HG03469 (cell line): ENCODE measurements around the gene EP400.
A peak's percentile ranks its signal among the peaks of the same experiment; 100 is the strongest.
"Not testable (repeated sequence)": the region's sequence is repeated elsewhere in the genome, so short reads cannot be mapped to it uniquely, and the experiment has no call there.

Experiments
- ATAC-seq: cut with Tn5 transposase; IDR thresholded peaks from one replicate; pipeline ENCODE4 v1.9.1; 2021; ENCODE audit warnings: mild to moderate bottlenecking, moderate library complexity, moderate number of reproducible peaks; ENCODE audit not compliant: unreplicated experiment

The EP400 gene

DNA sequence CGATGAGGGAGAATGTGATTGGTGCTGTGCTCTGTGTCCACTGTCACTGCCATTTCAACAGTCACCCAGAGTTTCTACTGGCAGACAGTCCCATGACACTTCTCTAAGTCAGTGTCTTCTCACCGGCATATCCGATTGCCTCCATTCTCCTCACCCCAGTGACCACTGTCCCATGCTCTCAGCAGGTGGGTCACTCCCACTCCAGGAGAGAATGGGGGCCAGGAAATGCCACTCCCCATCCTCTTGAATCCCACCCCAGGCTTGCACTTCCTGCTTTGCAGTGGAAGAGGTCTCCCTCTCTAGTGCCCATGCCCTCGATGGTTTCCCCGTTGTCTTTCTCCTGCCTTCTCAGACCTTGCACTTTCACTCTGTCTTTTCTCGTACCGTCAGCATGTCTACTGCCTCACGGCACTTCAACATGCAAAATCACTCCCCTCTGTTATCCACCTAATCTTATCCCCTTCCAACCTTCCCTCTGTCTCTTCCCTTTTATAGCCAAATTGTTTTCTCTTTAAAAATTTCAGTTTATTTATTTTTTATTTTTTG lies 2.2 kb upstream of the EP400 start:
- no peak for ATAC-seq

DNA sequence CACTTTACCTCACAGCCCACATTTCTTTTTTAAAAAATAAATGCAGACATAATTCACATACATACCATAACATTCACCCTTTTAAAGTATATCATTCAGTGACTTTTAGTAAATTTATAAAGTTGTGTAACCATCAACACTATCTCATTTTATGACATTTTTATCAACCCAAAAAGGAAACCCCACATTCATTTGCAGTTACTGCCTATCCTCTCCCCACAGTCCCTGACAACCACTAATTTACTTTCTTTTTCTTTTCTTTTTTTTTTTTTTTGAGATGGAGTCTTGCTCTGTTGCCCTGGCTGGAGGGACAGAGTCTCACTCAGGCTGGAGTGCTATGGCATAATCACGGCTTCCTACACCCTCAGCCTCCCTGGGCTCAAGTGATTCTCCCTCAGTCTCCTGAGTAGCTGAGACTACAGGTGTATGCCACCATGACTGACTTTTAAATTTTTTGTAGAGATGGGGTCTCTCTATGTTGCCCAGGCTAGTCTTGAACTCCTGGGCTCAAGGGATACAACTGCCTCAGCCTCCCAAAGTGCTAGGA lies 1.5 kb upstream of the EP400 start:
- no peak for ATAC-seq

DNA sequence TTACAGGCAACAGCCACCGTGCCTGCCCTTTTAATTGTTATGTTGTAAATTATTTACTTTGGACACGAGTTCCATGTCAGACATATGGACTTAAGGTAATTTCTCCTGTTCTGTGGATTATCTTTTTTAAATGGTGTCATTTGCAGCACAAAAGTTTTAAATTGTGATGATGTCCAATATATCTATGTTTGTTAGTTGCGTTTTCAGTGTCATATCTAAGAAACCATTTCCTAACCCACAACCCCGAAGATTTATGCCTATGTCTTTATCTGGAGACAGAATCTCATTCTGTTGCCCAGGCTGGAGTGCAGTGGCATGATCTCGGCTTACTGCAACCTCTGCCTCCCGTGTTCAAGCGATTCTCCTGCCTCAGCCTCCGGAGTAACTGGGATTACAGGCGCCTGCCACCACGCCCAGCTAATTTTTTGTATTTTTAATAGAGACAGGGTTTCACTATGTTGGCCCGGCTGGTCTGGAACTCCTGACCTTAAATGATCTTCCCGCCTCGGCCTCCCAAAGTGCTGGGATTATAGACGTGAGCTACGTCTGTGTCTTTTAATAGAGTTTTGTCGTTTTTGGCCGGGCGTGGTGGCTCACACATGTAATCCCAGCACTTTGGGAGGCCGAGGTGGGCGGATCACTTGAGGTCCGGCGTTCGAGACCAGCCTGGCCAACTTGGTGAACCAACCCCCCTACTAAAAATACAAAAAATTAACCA lies 870 bp upstream of the EP400 start:
- ATAC-seq = not testable (repeated sequence)

GRCh38 chr12:131950182-131950913 lies 606 bp downstream of the EP400 start:
- ATAC-seq = peak; percentile 21

DNA sequence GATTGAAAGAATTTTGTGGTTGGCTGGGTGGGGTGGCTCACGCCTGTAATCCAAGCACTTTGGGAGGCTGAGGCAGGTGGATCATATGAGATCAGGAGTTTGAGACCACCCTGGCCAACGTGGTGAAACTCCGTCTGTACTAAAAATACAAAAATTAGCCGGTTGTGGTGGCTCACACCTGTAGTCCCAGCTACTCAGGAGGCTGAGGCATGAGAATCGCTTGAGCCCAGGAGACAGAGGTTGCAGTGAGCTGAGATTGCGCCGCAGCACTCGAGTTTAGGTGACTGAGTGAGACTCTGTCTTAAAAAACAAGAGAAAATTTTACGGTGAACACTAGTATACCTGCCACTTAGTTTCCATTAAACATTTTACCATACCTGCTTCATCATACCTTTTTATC lies 4.1 kb downstream of the EP400 start:
- ATAC-seq = not testable (repeated sequence)

- ATAC-seq = not testable (repeated sequence)
Observed at GRCh38 chr12:131954460-131954859, 4.7 kb downstream of the EP400 start.

GRCh38 chr12:131959116-131959515 lies 9.4 kb downstream of the EP400 start:
- no peak for ATAC-seq

GRCh38 chr12:131959641-131960589 lies 10.2 kb downstream of the EP400 start:
- no peak for ATAC-seq

GRCh38 chr12:131960590-131961325 lies 11.0 kb downstream of the EP400 start:
- ATAC-seq = not testable (repeated sequence)

DNA sequence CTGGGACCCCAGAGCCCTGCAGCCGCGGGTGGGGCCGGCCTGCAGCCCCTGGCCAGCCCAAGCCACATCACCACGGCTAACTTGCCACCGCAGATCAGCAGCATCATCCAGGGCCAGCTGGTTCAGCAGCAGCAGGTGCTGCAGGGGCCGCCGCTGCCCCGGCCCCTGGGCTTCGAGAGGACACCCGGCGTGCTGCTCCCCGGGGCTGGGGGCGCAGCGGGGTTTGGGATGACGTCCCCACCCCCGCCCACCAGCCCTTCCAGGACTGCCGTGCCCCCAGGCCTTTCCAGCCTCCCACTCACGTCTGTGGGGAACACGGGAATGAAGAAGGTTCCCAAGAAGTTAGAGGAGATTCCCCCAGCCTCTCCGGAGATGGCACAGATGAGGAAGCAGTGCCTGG lies 11.6 kb downstream of the EP400 start:
- ATAC-seq = not testable (repeated sequence)

- ATAC-seq = no peak
Observed at GRCh38 chr12:131962069-131962468, 12.3 kb downstream of the EP400 start.

DNA sequence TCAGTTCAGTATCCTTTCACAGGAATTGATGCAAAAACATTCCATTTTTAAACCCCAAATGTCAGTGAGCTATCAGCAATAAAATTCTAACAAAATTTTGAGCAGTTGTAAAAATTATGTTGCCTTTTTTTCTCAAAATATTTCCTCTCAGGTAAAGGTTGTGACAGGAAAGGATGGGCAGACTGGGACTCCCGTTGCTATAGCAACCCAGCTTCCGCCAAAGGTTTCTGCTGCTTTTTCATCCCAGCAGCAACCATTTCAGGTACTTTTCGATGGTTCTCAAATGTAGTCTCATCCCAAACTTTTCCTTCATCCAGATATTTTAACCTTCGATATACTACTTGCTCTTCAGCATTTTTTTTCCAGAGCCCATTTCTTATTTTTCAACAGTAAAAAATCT lies 13.6 kb downstream of the EP400 start:
- ATAC-seq = no peak

DNA sequence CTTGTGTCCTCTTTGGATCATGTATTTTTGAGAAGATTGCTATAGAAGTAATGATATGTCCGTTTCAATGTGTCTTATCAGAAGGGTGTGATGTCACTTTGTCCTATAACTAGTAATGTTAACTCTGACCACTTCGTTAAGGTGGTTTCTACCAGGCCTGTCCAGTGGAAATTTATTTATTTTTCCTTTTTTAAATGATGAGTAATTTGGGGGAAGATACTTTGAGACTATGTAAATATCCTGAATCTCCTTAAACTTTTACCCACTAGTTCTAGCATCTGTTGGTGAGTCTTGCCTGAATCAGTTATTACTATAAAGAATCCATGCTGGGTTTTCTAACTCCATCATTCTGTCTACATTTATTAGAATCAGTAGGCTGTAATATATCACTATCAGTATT lies 15.3 kb downstream of the EP400 start:
- ATAC-seq = no peak

DNA sequence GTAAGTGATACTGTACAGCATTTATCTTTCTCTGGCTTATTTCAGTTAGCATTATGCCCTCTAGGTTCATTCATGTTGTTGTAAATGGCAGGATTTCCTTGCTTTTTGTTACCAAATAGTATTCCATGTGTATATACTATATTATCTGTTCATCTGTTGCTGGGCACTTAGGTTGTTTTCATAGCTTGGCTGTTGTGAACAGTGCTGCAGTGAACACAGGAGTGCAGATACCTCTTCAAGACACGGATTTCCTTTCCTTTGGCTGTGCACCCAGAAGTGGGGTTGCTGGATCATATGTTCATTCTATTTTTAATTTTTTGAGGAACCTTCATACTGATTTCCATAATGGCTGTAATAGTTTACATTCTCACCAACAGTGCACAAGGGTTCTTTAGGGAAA lies 21.5 kb downstream of the EP400 start:
- no peak for ATAC-seq

DNA sequence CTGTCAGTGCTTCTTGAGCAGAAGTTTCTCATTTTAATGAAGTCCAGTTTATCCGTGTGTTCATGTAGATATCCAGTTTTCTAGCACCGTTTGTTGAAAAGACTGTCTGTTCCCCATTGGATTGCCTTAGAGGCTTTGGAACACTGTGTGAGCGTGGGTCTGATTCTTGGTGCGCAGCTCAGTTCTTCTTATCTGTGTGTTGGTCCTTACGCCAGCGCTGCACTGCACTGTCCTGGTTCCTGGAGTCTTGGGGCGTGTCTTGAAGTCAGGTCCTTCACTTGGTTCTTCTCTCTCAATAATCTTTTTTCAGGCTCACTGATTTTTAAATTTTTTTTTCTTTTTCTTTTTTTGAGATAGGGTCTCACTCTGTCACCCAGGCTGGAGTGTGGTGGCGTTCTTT lies 25.5 kb downstream of the EP400 start:
- no peak for ATAC-seq

DNA sequence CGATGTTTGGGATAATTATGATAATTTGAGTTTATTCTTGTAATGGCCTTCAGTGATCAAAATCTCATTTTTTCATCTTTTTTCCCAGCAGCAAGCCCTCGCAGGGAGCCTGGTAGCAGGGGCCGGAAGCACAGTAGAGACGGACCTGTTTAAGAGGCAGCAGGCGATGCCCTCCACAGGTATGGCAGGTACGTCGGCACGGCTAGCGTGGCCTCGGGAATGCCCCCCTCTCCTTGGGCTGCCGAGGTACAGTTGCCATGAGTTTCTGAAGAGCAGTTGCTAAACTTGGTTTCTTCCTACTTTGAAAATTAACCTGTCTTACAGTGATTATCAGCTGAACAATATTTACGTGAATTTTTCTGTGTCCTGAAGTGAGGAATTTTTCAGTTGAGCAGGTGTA lies 29.9 kb downstream of the EP400 start:
- ATAC-seq = no peak

- ATAC-seq = no peak
Observed at GRCh38 chr12:131980263-131980662, 30.5 kb downstream of the EP400 start.

DNA sequence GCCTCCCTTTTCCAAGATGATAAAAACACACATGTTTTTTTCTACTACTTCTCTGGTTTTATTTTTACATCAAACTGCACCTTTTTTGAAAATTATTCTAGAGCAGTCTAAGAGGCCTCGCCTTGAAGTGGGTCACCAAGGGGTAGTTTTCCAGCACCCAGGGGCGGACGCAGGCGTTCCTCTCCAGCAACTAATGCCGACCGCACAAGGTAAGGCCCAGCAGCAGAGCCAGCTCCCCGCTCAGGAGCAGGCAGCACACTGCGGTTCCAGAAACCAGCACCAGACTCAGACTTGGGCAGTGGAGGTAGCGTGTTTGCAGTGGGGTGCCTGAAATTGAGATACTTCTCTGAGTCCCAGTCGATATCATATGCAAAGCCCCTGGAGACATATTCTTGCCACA lies 31.6 kb downstream of the EP400 start:
- ATAC-seq = no peak

- no peak for ATAC-seq
Observed at GRCh38 chr12:131982041-131982440, 32.3 kb downstream of the EP400 start.

- ATAC-seq = no peak
Observed at GRCh38 chr12:131983026-131983425, 33.3 kb downstream of the EP400 start.
